ENCODE results near the gene PANX2.

Gene PANX2

GRCh38 chr22:50210378-50211139 is 40.0 kb downstream of the PANX2 start:
- TF ChIP-seq CTCF (conservative IDR thresholded peaks at IDR 0.05; ENCODE audit: low read length) = no peak
- no peak for DNase-seq (ENCODE audit: low read depth)
- H3K4me3 ChIP-seq (ENCODE audit: low read length) = no peak overlapping the region

GRCh38 chr22:50211147-50211546 is 40.6 kb downstream of the PANX2 start:
- DNase-seq (ENCODE audit: low read depth) = no peak
- no peak overlapping the region for H3K4me3 ChIP-seq (ENCODE audit: low read length)
- TF ChIP-seq CTCF (conservative IDR thresholded peaks at IDR 0.05; ENCODE audit: low read length) = no peak

- H3K4me3 ChIP-seq (ENCODE audit: low read length) = no peak overlapping the region
- TF ChIP-seq CTCF (conservative IDR thresholded peaks at IDR 0.05; ENCODE audit: low read length) = no peak
- DNase-seq (ENCODE audit: low read depth) = no peak
Observed at GRCh38 chr22:50213263-50213662, 42.7 kb downstream of the PANX2 start.

GRCh38 chr22:50215297-50216054 is 44.9 kb downstream of the PANX2 start:
- no peak for DNase-seq (ENCODE audit: low read depth)
- TF ChIP-seq CTCF (conservative IDR thresholded peaks at IDR 0.05; ENCODE audit: low read length) = no peak
- no peak overlapping the region for H3K4me3 ChIP-seq (ENCODE audit: low read length)

GRCh38 chr22:50216055-50216683 is 45.6 kb downstream of the PANX2 start:
- TF ChIP-seq CTCF (conservative IDR thresholded peaks at IDR 0.05; ENCODE audit: low read length) = no peak
- DNase-seq (ENCODE audit: low read depth) = no peak
- H3K4me3 ChIP-seq (ENCODE audit: low read length) = no peak overlapping the region

GRCh38 chr22:50216684-50217520 is 46.4 kb downstream of the PANX2 start:
- no peak for DNase-seq (ENCODE audit: low read depth)
- no peak overlapping the region for H3K4me3 ChIP-seq (ENCODE audit: low read length)
- TF ChIP-seq CTCF (conservative IDR thresholded peaks at IDR 0.05; ENCODE audit: low read length) = no peak
